Panc1 (cell line): ENCODE measurements around the gene GSTT2. TPM values are rescaled to one million over a fixed set of nuclear protein-coding genes. Genes with fewer than 3 reads are reported as not detected.

Source experiments
- ATAC-seq: fragments of 200-7000 bp; cut with Tn5 transposase; 2 replicates; pipeline ENCODE4 v1.9.1; 2020; ENCODE audit warnings: mild to moderate bottlenecking, moderate library complexity
- BruUV-seq: library from RNA; stranded (reverse); fragments of 400-500 nt; replicated peaks from 2 replicates; lab custom pipeline; 2021; lab: Mats Ljungman, UMichigan
- CTCF ChIA-PET: fragments of 300-600 bp; sonication (Branson Sonifier 250); formaldehyde crosslinking; loops from one replicate; lab custom pipeline; 2022; ENCODE audit warnings: antibody characterized with exemption; lab: Charles Lee
- POLR2A ChIA-PET: fragments of 300-600 bp; sonication (Branson Sonifier 250); formaldehyde crosslinking; loops from one replicate; lab custom pipeline; 2022; ENCODE audit warnings: antibody characterized with exemption; lab: Charles Lee
- DNase-seq: peaks from one replicate; pipeline ENCODE4 v3.0.0-alpha.2; 2010; ENCODE audit warnings: low read depth, low spot score
- H3K27ac ChIP-seq: 2 replicates; pipeline ENCODE4 v1.5.1; 2011; ENCODE audit warnings: mild to moderate bottlenecking, low read length, inconsistent platforms
- H3K27me3 ChIP-seq: fragments of 200-500 bp; sonication (Bioruptor generic); 2 replicates; pipeline ENCODE4 v1.6.0; 2014; ENCODE audit warnings: low read length, inconsistent platforms; ENCODE audit not compliant: control insufficient read depth, insufficient read depth
- H3K36me3 ChIP-seq: fragments of 200-500 bp; sonication (Bioruptor generic); 2 replicates; pipeline ENCODE4 v1.5.1; 2014; ENCODE audit warnings: inconsistent platforms, mild to moderate bottlenecking, low read length, moderate library complexity; ENCODE audit not compliant: control insufficient read depth, insufficient read depth
- H3K4me1 ChIP-seq: 2 replicates; pipeline ENCODE4 v1.5.1; 2011; ENCODE audit warnings: inconsistent platforms, mild to moderate bottlenecking, low read length, moderate library complexity; ENCODE audit not compliant: control insufficient read depth, insufficient read depth
- H3K4me3 ChIP-seq, 2 experiments: 2 replicates each; pipeline ENCODE4 v1.5.1; 2011 to 2012; ENCODE audit warnings: low read depth in 2 of 2, low read length in 2 of 2, mild to moderate bottlenecking in 2 of 2, inconsistent platforms in 1 of 2, moderate library complexity in 1 of 2
- H3K9me3 ChIP-seq: fragments of 200-500 bp; sonication (Bioruptor generic); 2 replicates; pipeline ENCODE4 v1.5.1; 2014; ENCODE audit warnings: low read depth, mild to moderate bottlenecking, inconsistent platforms, low read length, moderate library complexity; ENCODE audit not compliant: control insufficient read depth, insufficient read depth
- POLR2AphosphoS5 ChIP-seq: IDR thresholded peaks from 2 replicates; pipeline ENCODE4 v1.6.1; 2012; ENCODE audit warnings: mild to moderate bottlenecking, low read depth, low read length, moderate library complexity
- SIN3A ChIP-seq: IDR thresholded peaks from 2 replicates; pipeline ENCODE4 v1.6.1; 2012; ENCODE audit warnings: low read depth, mild to moderate bottlenecking, low read length, moderate library complexity, borderline replicate concordance; ENCODE audit not compliant: insufficient read depth
- TCF7L2 ChIP-seq: IDR thresholded peaks from 2 replicates; pipeline ENCODE4 v1.6.1; 2011; ENCODE audit warnings: mild to moderate bottlenecking, low read depth, low read length, inconsistent platforms
- in situ Hi-C: cut with HindIII; loops from 2 replicates; pipeline ENCODE4 v1.10.0; 2016; ENCODE audit warnings: low sequenced_read_pairs, low pct_unique_long_range_greater_than_20kb
- intact Hi-C: fragments of 100-400 bp; cut with micrococcal nuclease; formaldehyde crosslinking; loops from one replicate; pipeline ENCODE4 v1.10.0; 2022; ENCODE audit not compliant: unreplicated experiment
- total RNA-seq: library from RNA; stranded (reverse); gene quantifications from one replicate; pipeline ENCODE4 v1.2.1, GENCODE V29; 2021; ENCODE audit not compliant: unreplicated experiment
- TF ChIP-seq, protein P1 (sequence below), 2 experiments: IDR thresholded peaks; 2 replicates each; pipeline ENCODE4 v1.6.1; 2011 to 2012; ENCODE audit warnings: low read depth in 2 of 2, control low read depth in 1 of 2, low read length in 1 of 2, mild to moderate bottlenecking in 1 of 2, moderate library complexity in 1 of 2; ENCODE audit not compliant: insufficient read depth in 1 of 2
- TF ChIP-seq, protein P2 (sequence below): fragments of 450-650 bp; IDR thresholded peaks from 2 replicates; pipeline ENCODE4 v1.5.1; 2017; ENCODE audit warnings: mild to moderate bottlenecking

GSTT2 gene
- total RNA-seq, 1 experiment from 2014 or later, result 0.26 TPM

DNA sequence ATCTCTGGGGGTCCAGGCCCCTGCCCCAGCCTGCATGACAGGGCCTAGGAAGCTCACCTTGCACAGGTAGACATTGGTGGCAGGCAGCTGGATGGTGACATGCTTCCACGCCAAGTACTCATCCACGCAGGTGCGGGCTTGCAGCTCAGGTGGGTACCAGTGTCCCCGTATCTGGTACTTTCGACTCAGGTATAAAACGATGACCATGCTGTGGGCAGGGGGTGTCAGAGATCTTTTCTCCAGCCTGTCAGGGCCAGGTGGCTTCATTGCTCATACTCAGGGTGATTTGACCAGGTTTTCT is 26.9 kb downstream of the GSTT2 start:
- H3K36me3 ChIP-seq, result no peaks in the 10 kb centered on the region
- no peak for TF ChIP-seq POLR2AphosphoS5
- TF ChIP-seq, protein P1, sequence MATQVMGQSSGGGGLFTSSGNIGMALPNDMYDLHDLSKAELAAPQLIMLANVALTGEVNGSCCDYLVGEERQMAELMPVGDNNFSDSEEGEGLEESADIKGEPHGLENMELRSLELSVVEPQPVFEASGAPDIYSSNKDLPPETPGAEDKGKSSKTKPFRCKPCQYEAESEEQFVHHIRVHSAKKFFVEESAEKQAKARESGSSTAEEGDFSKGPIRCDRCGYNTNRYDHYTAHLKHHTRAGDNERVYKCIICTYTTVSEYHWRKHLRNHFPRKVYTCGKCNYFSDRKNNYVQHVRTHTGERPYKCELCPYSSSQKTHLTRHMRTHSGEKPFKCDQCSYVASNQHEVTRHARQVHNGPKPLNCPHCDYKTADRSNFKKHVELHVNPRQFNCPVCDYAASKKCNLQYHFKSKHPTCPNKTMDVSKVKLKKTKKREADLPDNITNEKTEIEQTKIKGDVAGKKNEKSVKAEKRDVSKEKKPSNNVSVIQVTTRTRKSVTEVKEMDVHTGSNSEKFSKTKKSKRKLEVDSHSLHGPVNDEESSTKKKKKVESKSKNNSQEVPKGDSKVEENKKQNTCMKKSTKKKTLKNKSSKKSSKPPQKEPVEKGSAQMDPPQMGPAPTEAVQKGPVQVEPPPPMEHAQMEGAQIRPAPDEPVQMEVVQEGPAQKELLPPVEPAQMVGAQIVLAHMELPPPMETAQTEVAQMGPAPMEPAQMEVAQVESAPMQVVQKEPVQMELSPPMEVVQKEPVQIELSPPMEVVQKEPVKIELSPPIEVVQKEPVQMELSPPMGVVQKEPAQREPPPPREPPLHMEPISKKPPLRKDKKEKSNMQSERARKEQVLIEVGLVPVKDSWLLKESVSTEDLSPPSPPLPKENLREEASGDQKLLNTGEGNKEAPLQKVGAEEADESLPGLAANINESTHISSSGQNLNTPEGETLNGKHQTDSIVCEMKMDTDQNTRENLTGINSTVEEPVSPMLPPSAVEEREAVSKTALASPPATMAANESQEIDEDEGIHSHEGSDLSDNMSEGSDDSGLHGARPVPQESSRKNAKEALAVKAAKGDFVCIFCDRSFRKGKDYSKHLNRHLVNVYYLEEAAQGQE (IDR thresholded peaks at IDR 0.05; ENCODE audit: insufficient read depth in 1 of 2, low read depth in 2 of 2, low read length in 1 of 2), result no peak
- no peak for TF ChIP-seq TCF7L2
- TF ChIP-seq, protein P2, sequence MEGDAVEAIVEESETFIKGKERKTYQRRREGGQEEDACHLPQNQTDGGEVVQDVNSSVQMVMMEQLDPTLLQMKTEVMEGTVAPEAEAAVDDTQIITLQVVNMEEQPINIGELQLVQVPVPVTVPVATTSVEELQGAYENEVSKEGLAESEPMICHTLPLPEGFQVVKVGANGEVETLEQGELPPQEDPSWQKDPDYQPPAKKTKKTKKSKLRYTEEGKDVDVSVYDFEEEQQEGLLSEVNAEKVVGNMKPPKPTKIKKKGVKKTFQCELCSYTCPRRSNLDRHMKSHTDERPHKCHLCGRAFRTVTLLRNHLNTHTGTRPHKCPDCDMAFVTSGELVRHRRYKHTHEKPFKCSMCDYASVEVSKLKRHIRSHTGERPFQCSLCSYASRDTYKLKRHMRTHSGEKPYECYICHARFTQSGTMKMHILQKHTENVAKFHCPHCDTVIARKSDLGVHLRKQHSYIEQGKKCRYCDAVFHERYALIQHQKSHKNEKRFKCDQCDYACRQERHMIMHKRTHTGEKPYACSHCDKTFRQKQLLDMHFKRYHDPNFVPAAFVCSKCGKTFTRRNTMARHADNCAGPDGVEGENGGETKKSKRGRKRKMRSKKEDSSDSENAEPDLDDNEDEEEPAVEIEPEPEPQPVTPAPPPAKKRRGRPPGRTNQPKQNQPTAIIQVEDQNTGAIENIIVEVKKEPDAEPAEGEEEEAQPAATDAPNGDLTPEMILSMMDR, result no peak
- TF ChIP-seq SIN3A, result no peak
- H3K9me3 ChIP-seq, result no peaks in the 10 kb centered on the region
- no TSS peak for BruUV-seq
- no peaks in the 10 kb centered on the region for H3K27me3 ChIP-seq
- intact Hi-C loops, result no loop called here
- H3K27ac ChIP-seq, result no peak overlapping the region
- DNase-seq (no peak), ATAC-seq (no peak)
- ChIA-PET CTCF (no interaction called here), POLR2A (interaction anchor here (0.6 kb wide), 1 partner anchor 118 kb away, joined by 10 read pairs; no protein-coding TSS in a partner anchor)
- no peak overlapping the region for H3K4me3 ChIP-seq
- in situ Hi-C loops, result no loop called here
- no peaks in the 10 kb centered on the region for H3K4me1 ChIP-seq

DNA sequence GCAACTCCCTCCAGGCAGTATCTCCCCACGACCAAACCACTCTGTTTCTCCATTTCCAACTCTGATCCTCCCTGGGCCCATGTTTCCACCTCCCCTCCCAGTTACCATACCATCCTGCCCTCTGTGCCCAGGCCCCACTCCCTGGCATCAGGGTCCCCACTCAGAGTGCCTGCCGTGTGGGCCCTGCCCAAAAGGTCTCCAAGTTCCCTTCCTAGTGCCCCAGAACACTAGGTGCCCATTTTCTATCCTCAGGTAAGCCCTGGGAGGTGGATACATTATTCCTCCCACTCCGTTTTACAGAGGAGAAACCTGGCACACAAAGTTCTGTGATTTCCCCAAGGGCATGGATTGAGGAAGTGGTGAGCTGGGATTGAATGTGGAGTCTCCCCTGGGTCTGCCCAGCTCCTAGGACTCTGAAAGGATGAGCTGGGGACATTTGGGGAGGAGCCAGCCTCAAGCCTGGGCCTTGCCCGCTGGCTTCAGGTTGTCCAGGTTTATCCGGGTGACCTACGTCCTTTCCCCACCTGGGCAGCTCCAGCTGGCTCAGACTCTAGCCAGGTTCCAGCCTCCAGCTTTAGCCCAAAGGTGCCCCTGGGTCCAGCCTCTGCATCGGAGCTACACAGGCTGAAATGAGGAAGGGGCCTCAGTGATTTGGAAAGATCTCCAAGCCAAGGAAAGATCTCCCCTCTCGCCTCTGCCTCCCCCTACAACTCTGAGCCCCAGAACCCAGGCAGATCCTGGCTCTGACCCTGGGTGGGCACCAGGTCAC is 27.5 kb downstream of the GSTT2 start:
- no peak overlapping the region for H3K27ac ChIP-seq
- no peaks in the 10 kb centered on the region for H3K9me3 ChIP-seq
- no peaks in the 10 kb centered on the region for H3K27me3 ChIP-seq
- H3K4me3 ChIP-seq, result no peak overlapping the region
- BruUV-seq, result no TSS peak
- DNase-seq (no peak), ATAC-seq (no peak)
- ChIA-PET CTCF (interaction anchor here (0.7 kb wide), 1 partner anchor 146 kb away, joined by 3 read pairs; no protein-coding TSS in a partner anchor), POLR2A (no interaction called here)
- no peaks in the 10 kb centered on the region for H3K4me1 ChIP-seq
- H3K36me3 ChIP-seq, result no peaks in the 10 kb centered on the region
- in situ Hi-C loops (no loop called here), intact Hi-C loops (no loop called here)
- TF ChIP-seq TCF7L2, result no peak
- TF ChIP-seq, protein P1 (IDR thresholded peaks at IDR 0.05; ENCODE audit: insufficient read depth in 1 of 2, low read depth in 2 of 2, low read length in 1 of 2), result no peak
- TF ChIP-seq, protein P2, result no peak
- TF ChIP-seq POLR2AphosphoS5, result no peak
- no peak for TF ChIP-seq SIN3A
